Right atrium auricular region (tissue), 2 donors: ENCODE measurements around the gene KMT2B. TPM values are rescaled to one million over a fixed set of nuclear protein-coding genes. Genes with fewer than 3 reads are reported as not detected.
A peak's percentile ranks its signal among the peaks of the same experiment; 100 is the strongest.

Experiments
- DNase-seq: peaks from one replicate; pipeline ENCODE4 v3.0.0-alpha.2; 2019; ENCODE audit warnings: low spot score
- H3K27ac ChIP-seq, 2 donors: fragments of 200-600 bp; sonication (generic); 1 replicate in 1 of 2; 2 replicates in 1 of 2; pipeline ENCODE4 v1.5.1; 2016 to 2019
- H3K27me3 ChIP-seq, 2 donors: fragments of 200-600 bp; sonication (generic); one replicate each; pipeline versions ENCODE4 v1.5.1 to v1.6.0; 2017 to 2019
- H3K36me3 ChIP-seq: fragments of 200-600 bp; sonication (generic); one replicate; pipeline ENCODE4 v1.5.1; 2016
- H3K4me1 ChIP-seq, 2 donors: fragments of 200-600 bp; sonication (generic); one replicate each; pipeline versions ENCODE4 v1.5.1 to v1.6.0; 2017 to 2019
- H3K4me3 ChIP-seq, 2 donors: fragments of 200-600 bp; sonication (generic); 1 replicate in 1 of 2; 2 replicates in 1 of 2; pipeline ENCODE4 v1.5.1; 2017 to 2019; ENCODE audit warnings: mild to moderate bottlenecking in 1 of 2, moderate library complexity in 1 of 2
- H3K9me3 ChIP-seq, 2 donors: fragments of 200-600 bp; sonication (generic); one replicate each; pipeline ENCODE4 v1.5.1; 2019
- CTCF ChIP-seq, 2 donors: fragments of 200-600 bp; sonication (generic); IDR thresholded peaks; one replicate each; pipeline ENCODE4 v1.5.1; 2019; ENCODE audit warnings: antibody characterized with exemption in 2 of 2
- total RNA-seq, 2 donors: library from RNA; depleted of rRNA; stranded (reverse); fragments of >200 nt; gene quantifications; one replicate each; pipeline ENCODE4 v1.1.0, GENCODE V29; 2016

The KMT2B gene
- total RNA-seq, 2 donors from 2014 or later, result 11.9 to 12.9 TPM

GRCh38 chr19:35755131-35755549 lies 37.3 kb downstream of the KMT2B start:
- Histone ChIP-seq H3K27ac (peak overlapping the region; percentile 97 to 98), H3K27me3 (no peaks in the 10 kb centered on the region), H3K4me1 (peaks cover 0 to 43% of the 10 kb centered on the region in 2 donors), H3K36me3 (peaks cover 28% of the 10 kb centered on the region), H3K4me3 (peak overlapping the region in 1 of 2 donors; percentile 93), H3K9me3 (no peaks in the 10 kb centered on the region)
- no peak for DNase-seq
- no peak for TF ChIP-seq CTCF (IDR thresholded peaks at IDR 0.05)

GRCh38 chr19:35755550-35756376 lies 38.0 kb downstream of the KMT2B start:
- H3K36me3 ChIP-seq, result peaks cover 28% of the 10 kb centered on the region
- no peak for TF ChIP-seq CTCF (IDR thresholded peaks at IDR 0.05)
- peak overlapping the region; percentile 42 to 93 for H3K4me3 ChIP-seq
- H3K9me3 ChIP-seq, result no peaks in the 10 kb centered on the region
- peak overlapping the region; percentile 97 to 98 for H3K27ac ChIP-seq
- H3K4me1 ChIP-seq, result peaks cover 0 to 43% of the 10 kb centered on the region in 2 donors
- no peaks in the 10 kb centered on the region for H3K27me3 ChIP-seq
- DNase-seq, result peak; percentile 94

GRCh38 chr19:35756377-35757230 lies 38.8 kb downstream of the KMT2B start, which contains the start of gene HSPB6:
Gene HSPB6 (minus strand): TSS chr19:35757029. CDS start chr19:35757008, 21 bp downstream.
- no peak for TF ChIP-seq CTCF (IDR thresholded peaks at IDR 0.05)
- no peaks in the 10 kb centered on the region for H3K27me3 ChIP-seq
- peaks cover 28% of the 10 kb centered on the region for H3K36me3 ChIP-seq
- DNase-seq, result peak; percentile 86
- peak within 1 kb of the TSS; percentile 42 to 93 for H3K4me3 ChIP-seq
- peak within 1 kb of the TSS; percentile 97 to 98 for H3K27ac ChIP-seq
- H3K9me3 ChIP-seq, result no peaks in the 10 kb centered on the region
- peaks cover 0 to 43% of the 10 kb centered on the region in 2 donors for H3K4me1 ChIP-seq

GRCh38 chr19:35757231-35757748 lies 39.5 kb downstream of the KMT2B start:
- Histone ChIP-seq H3K27ac (peak overlapping the region; percentile 97 to 98), H3K9me3 (no peaks in the 10 kb centered on the region), H3K36me3 (peaks cover 30% of the 10 kb centered on the region), H3K27me3 (no peaks in the 10 kb centered on the region), H3K4me3 (peak overlapping the region; percentile 42 to 93), H3K4me1 (peaks cover 0 to 43% of the 10 kb centered on the region in 2 donors)
- DNase-seq, result peak; percentile 95
- no peak for TF ChIP-seq CTCF (IDR thresholded peaks at IDR 0.05)

- peak; percentile 100 for DNase-seq
- no peaks in the 10 kb centered on the region for H3K27me3 ChIP-seq
- TF ChIP-seq CTCF (IDR thresholded peaks at IDR 0.05), result no peak
- peaks cover 30% of the 10 kb centered on the region for H3K36me3 ChIP-seq
- peak within 1 kb of the TSS; percentile 83 to 93 for H3K4me3 ChIP-seq
- peaks cover 0 to 43% of the 10 kb centered on the region in 2 donors for H3K4me1 ChIP-seq
- H3K27ac ChIP-seq, result peak within 1 kb of the TSS; percentile 97 to 98
- no peaks in the 10 kb centered on the region for H3K9me3 ChIP-seq
These were observed 40.2 kb downstream of the KMT2B start, which contains the start of gene PROSER3 for GRCh38 chr19:35757749-35758608. Gene PROSER3 (plus strand): TSS chr19:35758176. CDS start chr19:35758216, 40 bp downstream.
